ENCODE data around the gene SOX6.

The SOX6 gene

GRCh38 chr11:16169541-16169940, 186.8 kb downstream of the SOX6 start:
- Histone ChIP-seq H3K9ac (ENCODE audit: low read depth, low read length, poor library complexity) (no peak overlapping the region), H2BK12ac (ENCODE audit: low read length) (no peak overlapping the region), H2BK120ac (ENCODE audit: low read depth, low read length) (no peak overlapping the region), H4K8ac (ENCODE audit: low read depth, low read length) (no peak overlapping the region), H2BK15ac (ENCODE audit: low read length) (no peak overlapping the region), H2BK5ac (ENCODE audit: low read length) (no peak overlapping the region), H3K79me1 (ENCODE audit: low read depth, low read length) (no peaks in the 10 kb centered on the region), H3K18ac (ENCODE audit: low read length) (no peak overlapping the region), H3K36me3 (replicated peaks in 1 of 2; ENCODE audit: control insufficient read depth in 2 of 2, insufficient read depth in 2 of 2, low read length in 2 of 2) (no peaks in the 10 kb centered on the region), H3K4ac (ENCODE audit: low read length) (no peak overlapping the region), H3K27me3 (ENCODE audit: control insufficient read depth in 3 of 3, insufficient read depth in 3 of 3, low read depth in 1 of 3, low read length in 3 of 3) (no peaks in the 10 kb centered on the region), H3K4me1 (ENCODE audit: control insufficient read depth in 2 of 2, insufficient read depth in 1 of 2, low read depth in 1 of 2, low read length in 2 of 2) (peaks cover 6 to 28% of the 10 kb centered on the region in 2 donors), H3K4me3 (ENCODE audit: low read length in 2 of 2) (no peak overlapping the region), H4K91ac (ENCODE audit: low read depth, low read length, poor library complexity) (no peak overlapping the region), H3K27ac (replicated peaks; ENCODE audit: low read length) (no peak overlapping the region), H2AK5ac (ENCODE audit: low read depth, low read length) (no peak overlapping the region), H3K23ac (ENCODE audit: low read depth, low read length, poor library complexity) (no peak overlapping the region), H3K14ac (ENCODE audit: low read length) (no peak overlapping the region), H3K4me2 (ENCODE audit: insufficient read depth, low read length, poor library complexity, severe bottlenecking) (no peak overlapping the region), H3K9me3 (replicated peaks in 1 of 2; ENCODE audit: control insufficient read depth in 2 of 2, insufficient read depth in 1 of 2, low read depth in 1 of 2, low read length in 2 of 2) (no peaks in the 10 kb centered on the region), H2AFZ (ENCODE audit: low read length) (no peak overlapping the region)
- DNase-seq (ENCODE audit: low spot score) = no peak

- no peak overlapping the region for H3K27ac ChIP-seq (replicated peaks; ENCODE audit: low read length)
- WGBS, 2 donors (ENCODE audit: extremely low coverage in 2 of 2, insufficient read length in 2 of 2, insufficient replicate concordance in 1 of 2) = no CpG with 5 or more reads among the region's 3 CpGs
Observed at GRCh38 chr11:16167706-16168487, 188.4 kb downstream of the SOX6 start.

GRCh38 chr11:16166571-16166970, 189.8 kb downstream of the SOX6 start:
- no peak overlapping the region for H3K18ac ChIP-seq (ENCODE audit: low read length)
- H2BK12ac ChIP-seq (ENCODE audit: low read length) = no peak overlapping the region
- no peaks in the 10 kb centered on the region for H3K79me1 ChIP-seq (ENCODE audit: low read depth, low read length)
- H3K27me3 ChIP-seq (ENCODE audit: control insufficient read depth in 3 of 3, insufficient read depth in 3 of 3, low read depth in 1 of 3, low read length in 3 of 3) = no peaks in the 10 kb centered on the region
- H3K4me2 ChIP-seq (ENCODE audit: insufficient read depth, low read length, poor library complexity, severe bottlenecking) = no peak overlapping the region
- no CpG with 5 or more reads among the region's 1 CpG for WGBS, 2 donors (ENCODE audit: extremely low coverage in 2 of 2, insufficient read length in 2 of 2, insufficient replicate concordance in 1 of 2)
- H2AFZ ChIP-seq (ENCODE audit: low read length) = no peak overlapping the region
- H3K14ac ChIP-seq (ENCODE audit: low read length) = no peak overlapping the region
- H3K36me3 ChIP-seq (replicated peaks in 1 of 2; ENCODE audit: control insufficient read depth in 2 of 2, insufficient read depth in 2 of 2, low read length in 2 of 2) = peaks cover 0 to 2% of the 10 kb centered on the region in 2 donors
- H3K27ac ChIP-seq (replicated peaks; ENCODE audit: low read length) = no peak overlapping the region
- H4K8ac ChIP-seq (ENCODE audit: low read depth, low read length) = no peak overlapping the region
- no peak overlapping the region for H2BK5ac ChIP-seq (ENCODE audit: low read length)
- H3K4me1 ChIP-seq (ENCODE audit: control insufficient read depth in 2 of 2, insufficient read depth in 1 of 2, low read depth in 1 of 2, low read length in 2 of 2) = peaks cover 5 to 22% of the 10 kb centered on the region in 2 donors
- peaks cover 2 to 4% of the 10 kb centered on the region in 2 donors for H3K9me3 ChIP-seq (replicated peaks in 1 of 2; ENCODE audit: control insufficient read depth in 2 of 2, insufficient read depth in 1 of 2, low read depth in 1 of 2, low read length in 2 of 2)
- H4K91ac ChIP-seq (ENCODE audit: low read depth, low read length, poor library complexity) = no peak overlapping the region
- no peak overlapping the region for H3K9ac ChIP-seq (ENCODE audit: low read depth, low read length, poor library complexity)
- no peak for DNase-seq (ENCODE audit: low spot score)
- no peak overlapping the region for H3K4ac ChIP-seq (ENCODE audit: low read length)
- H3K4me3 ChIP-seq (ENCODE audit: low read length in 2 of 2) = no peak overlapping the region
- no peak overlapping the region for H2AK5ac ChIP-seq (ENCODE audit: low read depth, low read length)
- H2BK120ac ChIP-seq (ENCODE audit: low read depth, low read length) = no peak overlapping the region
- no peak overlapping the region for H2BK15ac ChIP-seq (ENCODE audit: low read length)
- H3K23ac ChIP-seq (ENCODE audit: low read depth, low read length, poor library complexity) = no peak overlapping the region

More at GRCh38 chr11:16167706-16168487, 188.4 kb downstream of the SOX6 start:
- no peak overlapping the region for H2BK120ac ChIP-seq (ENCODE audit: low read depth, low read length)
- DNase-seq (ENCODE audit: low spot score) = no peak
- no peak overlapping the region for H3K4me3 ChIP-seq (ENCODE audit: low read length in 2 of 2)
- no peak overlapping the region for H3K4ac ChIP-seq (ENCODE audit: low read length)
- H4K91ac ChIP-seq (ENCODE audit: low read depth, low read length, poor library complexity) = no peak overlapping the region
- H3K4me2 ChIP-seq (ENCODE audit: insufficient read depth, low read length, poor library complexity, severe bottlenecking) = no peak overlapping the region
- H2BK12ac ChIP-seq (ENCODE audit: low read length) = no peak overlapping the region
- H3K36me3 ChIP-seq (replicated peaks in 1 of 2; ENCODE audit: control insufficient read depth in 2 of 2, insufficient read depth in 2 of 2, low read length in 2 of 2) = no peaks in the 10 kb centered on the region
- H3K18ac ChIP-seq (ENCODE audit: low read length) = no peak overlapping the region
- H3K9ac ChIP-seq (ENCODE audit: low read depth, low read length, poor library complexity) = no peak overlapping the region
- no peak overlapping the region for H2BK5ac ChIP-seq (ENCODE audit: low read length)
- no peak overlapping the region for H2BK15ac ChIP-seq (ENCODE audit: low read length)
- H3K9me3 ChIP-seq (replicated peaks in 1 of 2; ENCODE audit: control insufficient read depth in 2 of 2, insufficient read depth in 1 of 2, low read depth in 1 of 2, low read length in 2 of 2) = no peaks in the 10 kb centered on the region
- H3K14ac ChIP-seq (ENCODE audit: low read length) = no peak overlapping the region
- H3K4me1 ChIP-seq (ENCODE audit: control insufficient read depth in 2 of 2, insufficient read depth in 1 of 2, low read depth in 1 of 2, low read length in 2 of 2) = peaks cover 6 to 28% of the 10 kb centered on the region in 2 donors
- H3K27me3 ChIP-seq (ENCODE audit: control insufficient read depth in 3 of 3, insufficient read depth in 3 of 3, low read depth in 1 of 3, low read length in 3 of 3) = no peaks in the 10 kb centered on the region
- H2AK5ac ChIP-seq (ENCODE audit: low read depth, low read length) = no peak overlapping the region
- no peaks in the 10 kb centered on the region for H3K79me1 ChIP-seq (ENCODE audit: low read depth, low read length)
- H2AFZ ChIP-seq (ENCODE audit: low read length) = no peak overlapping the region
- H4K8ac ChIP-seq (ENCODE audit: low read depth, low read length) = no peak overlapping the region
- no peak overlapping the region for H3K23ac ChIP-seq (ENCODE audit: low read depth, low read length, poor library complexity)

GRCh38 chr11:16160146-16160545, 196.2 kb downstream of the SOX6 start:
- H2BK120ac ChIP-seq (ENCODE audit: low read depth, low read length) = no peak overlapping the region
- no peaks in the 10 kb centered on the region for H3K79me1 ChIP-seq (ENCODE audit: low read depth, low read length)
- no peak overlapping the region for H3K27ac ChIP-seq (replicated peaks; ENCODE audit: low read length)
- no peak overlapping the region for H4K91ac ChIP-seq (ENCODE audit: low read depth, low read length, poor library complexity)
- no peak overlapping the region for H4K8ac ChIP-seq (ENCODE audit: low read depth, low read length)
- no peak overlapping the region for H3K9ac ChIP-seq (ENCODE audit: low read depth, low read length, poor library complexity)
- H2BK5ac ChIP-seq (ENCODE audit: low read length) = no peak overlapping the region
- WGBS, 2 donors (ENCODE audit: extremely low coverage in 2 of 2, insufficient read length in 2 of 2, insufficient replicate concordance in 1 of 2) = no CpG with 5 or more reads among the region's 1 CpG
- H2BK12ac ChIP-seq (ENCODE audit: low read length) = no peak overlapping the region
- no peak for DNase-seq (ENCODE audit: low spot score)
- peaks cover 2 to 4% of the 10 kb centered on the region in 2 donors for H3K9me3 ChIP-seq (replicated peaks in 1 of 2; ENCODE audit: control insufficient read depth in 2 of 2, insufficient read depth in 1 of 2, low read depth in 1 of 2, low read length in 2 of 2)
- H3K36me3 ChIP-seq (replicated peaks in 1 of 2; ENCODE audit: control insufficient read depth in 2 of 2, insufficient read depth in 2 of 2, low read length in 2 of 2) = peaks cover 0 to 2% of the 10 kb centered on the region in 2 donors
- no peak overlapping the region for H3K4ac ChIP-seq (ENCODE audit: low read length)
- H3K4me1 ChIP-seq (ENCODE audit: control insufficient read depth in 2 of 2, insufficient read depth in 1 of 2, low read depth in 1 of 2, low read length in 2 of 2) = peaks cover 0 to 6% of the 10 kb centered on the region in 2 donors
- H3K4me3 ChIP-seq (ENCODE audit: low read length in 2 of 2) = no peak overlapping the region
- H2BK15ac ChIP-seq (ENCODE audit: low read length) = no peak overlapping the region
- H3K23ac ChIP-seq (ENCODE audit: low read depth, low read length, poor library complexity) = no peak overlapping the region
- no peak overlapping the region for H3K14ac ChIP-seq (ENCODE audit: low read length)
- H2AK5ac ChIP-seq (ENCODE audit: low read depth, low read length) = no peak overlapping the region
- H3K4me2 ChIP-seq (ENCODE audit: insufficient read depth, low read length, poor library complexity, severe bottlenecking) = no peak overlapping the region
- H3K18ac ChIP-seq (ENCODE audit: low read length) = no peak overlapping the region
- no peak overlapping the region for H2AFZ ChIP-seq (ENCODE audit: low read length)
- no peaks in the 10 kb centered on the region for H3K27me3 ChIP-seq (ENCODE audit: control insufficient read depth in 3 of 3, insufficient read depth in 3 of 3, low read depth in 1 of 3, low read length in 3 of 3)

Data from neuronal stem cell (in vitro differentiated cells).